K562 (cell line): ENCODE results near the gene ISM1. TPM values are rescaled to one million over a fixed set of nuclear protein-coding genes. Genes with fewer than 3 reads are reported as not detected.

Source experiments
- ATAC-seq: fragments of 200-7000 bp; cut with Tn5 transposase; 3 replicates; pipeline ENCODE4 v1.9.1; 2020; ENCODE audit warnings: moderate library complexity
- BruUV-seq: library from RNA; stranded (reverse); fragments of 400-500 nt; replicated peaks from 2 replicates; lab custom pipeline; 2021; lab: Mats Ljungman, UMichigan
- CTCF ChIA-PET: fragments of 300-600 bp; formaldehyde crosslinking; extraction: SDS; loops from one replicate; lab custom pipeline; 2021; ENCODE audit warnings: low intra/inter-chr PET ratio; lab: Yijun Ruan, JAX
- POLR2A ChIA-PET: fragments of 300-600, 350-650 bp; sonication (Branson Sonifier 250); formaldehyde crosslinking; extraction: SDS; loops from one replicate; lab custom pipeline; 2021; ENCODE audit warnings: antibody characterized with exemption, inconsistent platforms; lab: Yijun Ruan, JAX
- DNase-seq, 4 experiments: peaks; one replicate each; pipeline versions ENCODE4 v3.0.0 to v3.0.0-alpha.2; 2011 to 2018; ENCODE audit warnings: low spot score in 3 of 4, mixed read lengths in 3 of 4; ENCODE audit errors: extremely low read depth in 1 of 4
- FAIRE-seq: peaks from 2 replicates; lab custom pipeline; 2011; peaks lifted over from hg19 to GRCh38; lab: Jason Lieb, UNC
- H2AFZ ChIP-seq: 2 replicates; pipeline ENCODE4 v1.6.0; 2011; ENCODE audit warnings: low read depth, low read length, control low read depth, inconsistent platforms
- H3K27ac ChIP-seq: fragments of 200-600 bp; 3 replicates; pipeline ENCODE4 v1.8.0; 2011; ENCODE audit warnings: low read depth, mild to moderate bottlenecking, control low read depth, inconsistent platforms, low read length, moderate library complexity, mixed read lengths; ENCODE audit errors: extremely low read depth
- H3K27me3 ChIP-seq, 2 experiments: fragments of 300-600 bp in 1 of 2; 2 replicates in 1 of 2; 3 replicates in 1 of 2; pipeline versions ENCODE4 v1.6.0 to v1.8.0; 2011; ENCODE audit warnings: inconsistent platforms in 2 of 2, low read length in 2 of 2, mild to moderate bottlenecking in 1 of 2, mixed read lengths in 1 of 2, moderate library complexity in 1 of 2; ENCODE audit not compliant: control insufficient read depth in 2 of 2, insufficient read depth in 2 of 2
- H3K36me3 ChIP-seq: fragments of 300-600 bp; 3 replicates; pipeline ENCODE4 v1.8.0; 2011; ENCODE audit warnings: mild to moderate bottlenecking, low read length, inconsistent platforms; ENCODE audit not compliant: control insufficient read depth, insufficient read depth
- H3K4me1 ChIP-seq, 2 experiments: fragments of 200-600 bp in 1 of 2; replicated peaks in 1 of 2; 2 replicates in 1 of 2; 3 replicates in 1 of 2; pipeline versions ENCODE4 v1.5.1 to v1.8.0; 2011; ENCODE audit warnings: inconsistent platforms in 2 of 2, low read length in 2 of 2, mild to moderate bottlenecking in 1 of 2, mixed read lengths in 1 of 2, moderate library complexity in 1 of 2; ENCODE audit not compliant: control insufficient read depth in 2 of 2, insufficient read depth in 2 of 2
- H3K4me2 ChIP-seq: 2 replicates; pipeline ENCODE4 v1.6.1; 2011; ENCODE audit warnings: low read length, control low read depth, inconsistent platforms, mixed read lengths; ENCODE audit not compliant: insufficient read depth
- H3K4me3 ChIP-seq: fragments of 200-600 bp; sonication (generic), shearing (Covaris generic); 2 replicates; pipeline ENCODE4 v1.5.1; 2016; ENCODE audit warnings: control low read depth, inconsistent platforms
- H3K79me2 ChIP-seq: fragments of 200-600 bp; 3 replicates; pipeline ENCODE4 v1.8.0; 2011; ENCODE audit warnings: low read length, inconsistent platforms; ENCODE audit not compliant: control insufficient read depth, insufficient read depth
- H3K9ac ChIP-seq, 2 experiments: 2 replicates each; pipeline versions ENCODE4 v1.6.0 to v1.6.1; 2011; ENCODE audit warnings: low read depth in 2 of 2, low read length in 2 of 2, control low read depth in 1 of 2, inconsistent platforms in 1 of 2, mild to moderate bottlenecking in 1 of 2, mixed read lengths in 1 of 2; ENCODE audit not compliant: insufficient read depth in 1 of 2
- H3K9me1 ChIP-seq: one replicate; pipeline ENCODE4 v1.6.0; 2011; ENCODE audit warnings: inconsistent platforms, mild to moderate bottlenecking, low read length, moderate library complexity; ENCODE audit not compliant: control insufficient read depth, insufficient read depth
- H3K9me3 ChIP-seq: replicated peaks from 2 replicates; pipeline ENCODE4 v1.5.1; 2011; ENCODE audit warnings: low read depth, low read length, inconsistent platforms; ENCODE audit not compliant: control insufficient read depth, insufficient read depth
- H4K20me1 ChIP-seq: replicated peaks from 2 replicates; pipeline ENCODE4 v1.6.1; 2011; ENCODE audit warnings: low read length, inconsistent platforms, mixed read lengths; ENCODE audit not compliant: control insufficient read depth, insufficient read depth
- CREM ChIP-seq: IDR thresholded peaks from 2 replicates; pipeline ENCODE4 v1.6.1; 2014; ENCODE audit warnings: antibody characterized with exemption, low read depth
- PTBP1 ChIP-seq: fragments of 200-400 bp; formaldehyde crosslinking; IDR thresholded peaks from 2 replicates; pipeline ENCODE4 v1.6.1; 2017; ENCODE audit warnings: low read depth, low read length
- RHOXF2B ChIP-seq: fragments of 250-450 bp; sonication (Bioruptor Pico); conservative IDR thresholded peaks from 2 replicates; pipeline ENCODE4 v1.5.1; 2021
- ZFX ChIP-seq: sonication (generic); formaldehyde crosslinking; IDR thresholded peaks from 2 replicates; pipeline ENCODE4 v1.8.0; 2022; ENCODE audit warnings: mild to moderate bottlenecking, missing genetic modification reagents, moderate library complexity
- WGBS: fragments of 100-300 bp; shearing (Covaris generic); methylation state at CpG from one replicate; pipeline ENCODE4 v1.1.6; 2016; ENCODE audit warnings: low coverage, mixed read lengths; ENCODE audit not compliant: insufficient coverage; ENCODE audit errors: missing lambda C conversion rate; 5-methylcytosine and 5-hydroxymethylcytosine counted together
- in situ Hi-C: fragments of 300-500 bp; cut with MboI; formaldehyde crosslinking; loops from 4 replicates; pipeline ENCODE4 v1.15.0; 2018; ENCODE audit warnings: inconsistent platforms, mixed read lengths
- intact Hi-C: fragments of 100-400 bp; cut with micrococcal nuclease; formaldehyde crosslinking; loops from 2 replicates; pipeline ENCODE4 v1.14.2; 2022
- polyA plus RNA-seq, 8 experiments: library from polyadenylated mRNA; depleted of rRNA in 4 of 8; stranded (reverse) in 5 of 8; unstranded in 3 of 8; fragments of >200 nt; fragmentation: Nextera tagmentation in 2 of 8; fragmentation: Illumina TruSeq in 1 of 8; extraction: Ambion mirVana in 2 of 8; extraction: Trizol in 1 of 8; gene quantifications; 2 replicates each; pipeline versions ENCODE4 v1.2.1 to v1.2.3, GENCODE V29; 2011 to 2014; ENCODE audit warnings: inconsistent platforms in 1 of 8, missing spikeins in 1 of 8
- total RNA-seq, 7 experiments: library from RNA; depleted of rRNA in 6 of 7; stranded (reverse); fragments of >200 nt in 6 of 7; fragmentation: Illumina TruSeq in 2 of 7; extraction: Trizol in 2 of 7; gene quantifications; 2 replicates each; pipeline versions ENCODE4 v1.2.1 to v1.2.3, GENCODE V29; 2011 to 2021; ENCODE audit warnings: low replicate concordance in 1 of 7
- TF ChIP-seq, protein P1 (sequence below): fragments of 450-650 bp; IDR thresholded peaks from 2 replicates; pipeline ENCODE4 v1.6.1; 2016

The ISM1 gene
- total and polyA plus RNA-seq, 9 of the 15 experiments (the other 6 are each of a cell fraction or from before 2014, with no cell fraction given), result not detected

DNA sequence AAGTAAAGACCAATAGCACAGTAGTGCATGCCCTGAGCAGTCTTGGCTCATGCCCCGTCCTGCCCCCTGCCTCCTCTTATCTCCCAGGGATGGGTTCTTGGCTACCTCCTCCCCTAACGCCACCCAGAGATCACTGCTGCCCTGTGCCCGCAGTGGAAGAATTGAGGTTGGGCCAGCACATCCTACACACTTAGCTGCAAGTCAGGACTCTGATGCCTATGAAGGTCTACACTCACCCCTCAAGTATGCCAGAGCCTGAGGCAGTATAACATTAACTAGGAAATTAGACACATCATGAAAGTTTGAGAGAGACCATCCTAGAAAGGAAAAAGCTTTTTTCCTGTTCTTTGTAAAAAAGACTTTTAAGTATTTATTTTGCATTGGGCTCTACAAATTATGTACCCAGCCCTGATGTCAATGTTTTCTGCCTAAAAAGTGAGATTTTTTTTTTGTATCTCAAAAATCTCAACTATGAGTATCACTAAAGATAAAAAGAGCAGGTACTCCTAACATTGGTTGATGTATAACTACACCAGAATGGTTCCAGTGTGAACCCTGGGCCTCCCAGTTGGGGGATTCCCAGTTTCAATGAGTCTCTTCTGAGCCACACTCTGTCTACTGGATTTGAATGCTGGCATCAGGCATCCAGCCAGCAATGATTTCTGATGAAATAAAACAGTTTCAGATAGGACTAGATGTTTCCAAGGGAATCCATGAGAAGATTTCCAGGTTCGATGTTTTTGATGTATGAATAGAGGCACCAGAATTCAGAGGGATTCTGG is 115.4 kb downstream of the ISM1 start:
- Histone ChIP-seq H3K79me2 (no peaks in the 10 kb centered on the region), H3K4me3 (no peak overlapping the region), H3K4me1 (no peaks in the 10 kb centered on the region), H3K9me1 (no peaks in the 10 kb centered on the region), H4K20me1 (no peaks in the 10 kb centered on the region), H3K36me3 (no peaks in the 10 kb centered on the region), H3K27me3 (no peaks in the 10 kb centered on the region), H3K9ac (no peak overlapping the region), H2AFZ (no peak overlapping the region), H3K4me2 (no peak overlapping the region), H3K27ac (no peak overlapping the region), H3K9me3 (no peaks in the 10 kb centered on the region)
- CTCF ChIA-PET, result no interaction called here
- no peak for DNase-seq
- no peak for FAIRE-seq
- no peak for ATAC-seq
- in situ Hi-C loops (no loop called here), intact Hi-C loops (no loop called here)
- WGBS, result 2% methylated on average over 3 of the region's 4 CpGs
- no TSS peak for BruUV-seq
- TF ChIP-seq ZFX (CRISPR knock-in tag), result no peak
- TF ChIP-seq, protein P1, sequence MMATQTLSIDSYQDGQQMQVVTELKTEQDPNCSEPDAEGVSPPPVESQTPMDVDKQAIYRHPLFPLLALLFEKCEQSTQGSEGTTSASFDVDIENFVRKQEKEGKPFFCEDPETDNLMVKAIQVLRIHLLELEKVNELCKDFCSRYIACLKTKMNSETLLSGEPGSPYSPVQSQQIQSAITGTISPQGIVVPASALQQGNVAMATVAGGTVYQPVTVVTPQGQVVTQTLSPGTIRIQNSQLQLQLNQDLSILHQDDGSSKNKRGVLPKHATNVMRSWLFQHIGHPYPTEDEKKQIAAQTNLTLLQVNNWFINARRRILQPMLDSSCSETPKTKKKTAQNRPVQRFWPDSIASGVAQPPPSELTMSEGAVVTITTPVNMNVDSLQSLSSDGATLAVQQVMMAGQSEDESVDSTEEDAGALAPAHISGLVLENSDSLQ, result no peak
- no peak for TF ChIP-seq PTBP1
- no peak for TF ChIP-seq RHOXF2B (CRISPR knock-in tag)
- TF ChIP-seq CREM, result no peak
- POLR2A ChIA-PET, result no interaction called here
